Suppressor macrophage (primary cell): ENCODE results near the gene RUSC1.
"Not testable (repeated sequence)": the region's sequence is repeated elsewhere in the genome, so short reads cannot be mapped to it uniquely, and the experiment has no call there.

Experiments
- DNase-seq, 4 experiments: peaks; one replicate each; pipeline ENCODE4 v3.0.0-alpha.2; 2020 to 2022

Gene RUSC1

GRCh38 chr1:155324037-155324716 is 3.5 kb downstream of the RUSC1 start:
- peak; percentile 97 to 99 (median 99) for DNase-seq

- peak; percentile 37 to 70 (median 48) for DNase-seq
Observed at GRCh38 chr1:155324717-155325602, 4.3 kb downstream of the RUSC1 start.

- no peak for DNase-seq
Observed at GRCh38 chr1:155325603-155325893, 4.9 kb downstream of the RUSC1 start.

DNA sequence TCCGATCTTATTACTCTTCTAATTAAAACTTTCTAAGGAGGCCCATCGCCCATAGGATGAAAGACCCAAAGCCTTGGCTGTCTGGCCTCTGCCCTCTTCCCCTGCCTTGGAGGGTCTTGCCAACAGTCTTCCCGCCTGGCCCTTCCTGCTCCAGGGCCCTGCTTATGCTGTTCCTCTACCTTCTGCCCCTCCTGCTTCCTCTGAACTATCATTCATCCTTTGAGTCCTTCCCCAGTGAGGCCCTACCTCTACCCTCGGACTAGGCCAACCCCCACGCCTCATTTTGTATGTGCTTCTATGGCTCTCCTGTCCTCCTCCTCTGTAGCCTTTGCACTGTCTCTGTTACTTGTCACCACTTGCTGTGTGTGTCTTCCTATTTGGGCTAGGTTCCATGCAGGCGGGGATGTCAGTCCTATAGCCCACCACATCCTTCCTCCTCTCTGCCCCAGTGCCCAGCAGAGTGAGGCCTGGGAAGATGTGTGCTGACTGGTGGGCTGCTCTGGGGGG is 5.4 kb downstream of the RUSC1 start:
- no peak for DNase-seq

- no peak for DNase-seq
Observed at GRCh38 chr1:155326631-155327037, 5.9 kb downstream of the RUSC1 start.

DNA sequence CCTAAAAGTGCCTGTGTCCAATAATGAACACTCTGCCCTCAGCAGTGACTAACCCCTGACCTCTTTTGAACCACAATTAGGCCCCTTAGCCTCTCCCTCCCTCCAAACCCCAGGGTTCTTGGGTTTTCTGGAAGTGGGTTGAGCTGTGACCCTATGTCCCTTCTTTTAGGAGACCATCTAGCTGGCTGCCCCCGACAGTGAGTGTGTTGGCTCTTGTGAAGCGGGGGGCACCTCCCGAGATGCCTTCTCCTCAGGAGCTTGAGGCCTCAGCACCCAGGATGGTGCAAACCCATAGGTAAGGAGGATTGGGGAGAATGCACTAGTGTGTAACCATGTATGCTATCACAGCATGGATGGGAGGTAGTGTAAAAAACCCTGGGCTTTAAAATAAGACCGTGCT is 7.3 kb downstream of the RUSC1 start:
- no peak for DNase-seq

GRCh38 chr1:155328856-155329255 is 8.2 kb downstream of the RUSC1 start:
- DNase-seq: not testable (repeated sequence)

GRCh38 chr1:155329980-155330598 is 9.4 kb downstream of the RUSC1 start:
- DNase-seq: peak in 1 of 4 experiments; percentile 7

- DNase-seq: no peak
Observed at GRCh38 chr1:155334962-155335361, 14.3 kb downstream of the RUSC1 start.

GRCh38 chr1:155339515-155340097 is 18.9 kb downstream of the RUSC1 start:
- DNase-seq: no peak

GRCh38 chr1:155342842-155343241 is 22.1 kb downstream of the RUSC1 start:
- DNase-seq: no peak

DNA sequence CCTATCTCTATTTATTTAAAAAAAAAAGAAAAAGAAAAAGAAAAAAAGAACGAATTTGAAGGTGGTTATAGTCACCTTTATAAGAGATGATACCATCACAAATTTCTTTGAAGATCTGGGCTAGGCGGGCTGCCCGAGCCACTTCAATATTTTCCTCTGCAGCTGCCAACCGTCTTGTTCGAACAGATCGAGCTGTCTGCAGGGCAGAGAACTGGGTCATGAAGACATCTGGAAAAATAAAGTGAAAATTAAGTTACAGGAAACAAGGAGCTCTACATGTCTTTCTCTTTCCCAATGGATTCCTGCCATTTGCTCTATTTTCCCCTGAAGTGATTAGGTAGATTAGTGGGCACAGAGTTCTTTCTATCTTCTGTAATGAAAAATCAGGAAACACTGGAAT is 31.9 kb downstream of the RUSC1 start:
- DNase-seq: no peak

DNA sequence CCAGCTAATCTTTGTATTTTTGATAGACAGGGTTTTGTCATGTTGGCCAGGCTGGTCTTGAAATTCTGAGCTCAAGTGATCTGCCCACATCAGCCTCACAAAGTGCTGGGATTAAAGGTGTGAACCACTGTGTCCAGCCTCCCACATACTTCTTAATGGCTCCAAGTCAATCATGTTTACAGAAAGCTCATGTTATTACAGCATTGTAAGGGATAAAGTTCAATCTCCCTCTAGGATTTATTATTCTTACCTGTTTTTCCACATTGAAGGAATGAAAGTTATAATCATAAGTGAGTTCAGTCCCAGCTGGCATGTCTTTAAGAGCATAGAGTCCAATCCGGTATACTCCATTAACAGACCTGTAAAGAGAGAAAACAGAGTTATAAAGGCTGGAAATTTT is 39.4 kb downstream of the RUSC1 start:
- DNase-seq: no peak

DNA sequence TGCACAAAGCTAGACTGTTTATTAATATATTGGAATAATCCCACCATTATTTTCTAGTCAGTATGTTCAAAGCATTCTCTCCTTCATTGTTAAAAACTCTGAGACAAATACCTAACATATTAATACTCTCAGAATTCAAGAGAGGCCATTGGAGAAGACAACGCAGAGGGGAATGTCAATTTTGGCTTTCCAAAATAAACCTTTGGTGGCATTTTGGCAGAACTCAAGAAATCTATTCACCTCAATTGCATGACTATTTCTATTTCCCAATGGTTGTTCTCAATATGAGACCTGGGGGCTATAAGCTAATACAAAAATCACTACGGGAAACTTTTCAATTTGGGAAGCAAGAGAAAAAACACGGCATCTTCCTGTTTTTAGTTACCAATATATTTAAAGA is 58.5 kb downstream of the RUSC1 start:
- DNase-seq: no peak

GRCh38 chr1:155379631-155380090 is 59.0 kb downstream of the RUSC1 start:
- DNase-seq: peak in 2 of 4 experiments; percentile 9 to 17
